Mesothelial cell of epicardium (in vitro differentiated cells): ENCODE results near the gene MOV10. TPM values are rescaled to one million over a fixed set of nuclear protein-coding genes. Genes with fewer than 3 reads are reported as not detected.

Experiments used
- DNase-seq, 2 experiments: peaks; one replicate each; pipeline ENCODE4 v3.0.0; 2021; ENCODE audit warnings: low spot score in 2 of 2; ENCODE audit not compliant: unreplicated experiment in 2 of 2
- H3K27ac Mint-ChIP-seq: 2 replicates; pipeline ENCODE4 v1.8.0; 2021; ENCODE audit warnings: mixed read lengths
- H3K27me3 Mint-ChIP-seq: 2 replicates; pipeline ENCODE4 v1.8.0; 2021; ENCODE audit warnings: low read depth, mixed read lengths
- H3K36me3 Mint-ChIP-seq: 2 replicates; pipeline ENCODE4 v1.8.0; 2021; ENCODE audit warnings: mixed read lengths
- H3K4me1 Mint-ChIP-seq: 2 replicates; pipeline ENCODE4 v1.8.0; 2021; ENCODE audit warnings: mixed read lengths
- H3K4me3 Mint-ChIP-seq: 2 replicates; pipeline ENCODE4 v1.8.0; 2021; ENCODE audit warnings: mild to moderate bottlenecking, moderate library complexity, mixed read lengths
- H3K9me3 Mint-ChIP-seq: 2 replicates; pipeline ENCODE4 v1.8.0; 2021; ENCODE audit warnings: mixed read lengths
- CTCF ChIP-seq: fragments of 200-600 bp; sonication (generic); IDR thresholded peaks from one replicate; pipeline ENCODE4 v1.5.0; 2021; ENCODE audit warnings: antibody characterized with exemption; ENCODE audit not compliant: unreplicated experiment
- total RNA-seq: library from RNA; stranded (reverse); gene quantifications from 3 replicates; pipeline ENCODE4 v1.2.1, GENCODE V29; 2021

The MOV10 gene
- total RNA-seq, 1 donor from 2014 or later = 163 TPM

GRCh38 chr1:112748396-112748795 is 73.9 kb downstream of the MOV10 start:
- no peak for TF ChIP-seq CTCF
- DNase-seq = no peak
- no peak overlapping the region for H3K27ac Mint-ChIP-seq
- H3K9me3 Mint-ChIP-seq = peaks cover 8% of the 10 kb centered on the region
- H3K4me3 Mint-ChIP-seq = no peak overlapping the region
- peaks cover 1% of the 10 kb centered on the region for H3K36me3 Mint-ChIP-seq
- peaks cover 29% of the 10 kb centered on the region for H3K27me3 Mint-ChIP-seq
- H3K4me1 Mint-ChIP-seq = peaks cover 2% of the 10 kb centered on the region

Other genes starting within 250 kb of the MOV10 start
- gene WNT2B, start 165.7 kb upstream of the MOV10 start, total RNA-seq = 146 to 165 TPM (median 151 TPM) in 3 replicates
- gene ST7L, start 55.5 kb upstream of the MOV10 start, total RNA-seq = 26.5 to 30.0 TPM (median 27.6 TPM) in 3 replicates
- 109 to 118 TPM (median 116 TPM) in 3 replicates for gene CAPZA1, start 54.8 kb upstream of the MOV10 start, total RNA-seq
- gene RHOC, start 32.5 kb downstream of the MOV10 start, total RNA-seq = 159 to 163 TPM (median 162 TPM) in 3 replicates
- gene PPM1J, start 40.7 kb downstream of the MOV10 start, total RNA-seq = 4.3 to 4.7 TPM (median 4.4 TPM) in 3 replicates